ENCODE data around the gene SNORC. TPM values are rescaled to one million over a fixed set of nuclear protein-coding genes. Genes with fewer than 3 reads are reported as not detected.

The SNORC gene
- total RNA-seq, 1 donor from 2014 or later: 2.1 TPM

GRCh38 chr2:232926431-232926939, 56.4 kb downstream of the SNORC start:
- DNase-seq (ENCODE audit: low read depth): no peak

- no peak for DNase-seq (ENCODE audit: low read depth)
Observed at GRCh38 chr2:232927032-232927792, 57.1 kb downstream of the SNORC start.

- DNase-seq (ENCODE audit: low read depth): no peak
Observed at GRCh38 chr2:232927793-232928550, 57.9 kb downstream of the SNORC start.

Other genes starting within 250 kb of the SNORC start
- 7.5 and 26.9 TPM in 2 replicates for gene EFHD1, start 236.7 kb upstream of the SNORC start, total RNA-seq
- gene GIGYF2, start 172.9 kb upstream of the SNORC start, total RNA-seq: 33.7 and 70.3 TPM in 2 replicates
- gene KCNJ13, start 93.7 kb upstream of the SNORC start, total RNA-seq: 0.20 TPM in 1 of 2 replicates, not detected in the other
- 0.35 and 0.75 TPM in 2 replicates for gene NGEF, start 143.0 kb downstream of the SNORC start, total RNA-seq
- not detected in 2 replicates for gene NEU2, start 162.4 kb downstream of the SNORC start, total RNA-seq
- 1.2 and 9.7 TPM in 2 replicates for gene INPP5D, start 190.1 kb downstream of the SNORC start, total RNA-seq

Measured in renal cortical epithelial cell (primary cell).